WERI-Rb-1 (cell line): Measurements from ENCODE around the gene PRXL2C.
"Not testable (repeated sequence)": the region's sequence is repeated elsewhere in the genome, so short reads cannot be mapped to it uniquely, and the experiment has no call there.

Experiments
- DNase-seq: peaks from one replicate; pipeline ENCODE4 v3.0.0-alpha.2; 2020
- H3K27ac ChIP-seq: fragments of 250-450 bp; sonication (Bioruptor Pico); 2 replicates; pipeline ENCODE4 v1.5.1; 2020; ENCODE audit warnings: mild to moderate bottlenecking, moderate library complexity
- H3K27me3 ChIP-seq: fragments of 250-450 bp; sonication (Bioruptor Pico); 2 replicates; pipeline ENCODE4 v1.5.1; 2021; ENCODE audit warnings: mild to moderate bottlenecking, low read depth, moderate library complexity; ENCODE audit not compliant: insufficient read depth, severe bottlenecking
- H3K36me3 ChIP-seq: fragments of 250-450 bp; sonication (Bioruptor Pico); 2 replicates; pipeline ENCODE4 v1.5.1; 2020; ENCODE audit warnings: mild to moderate bottlenecking, moderate library complexity
- H3K4me3 ChIP-seq: 2 replicates; pipeline ENCODE4 v1.5.1; 2011; ENCODE audit warnings: low read depth, mild to moderate bottlenecking, control low read depth, low read length
- H3K9me3 ChIP-seq: fragments of 250-450 bp; sonication (Bioruptor Pico); 2 replicates; pipeline ENCODE4 v1.5.1; 2021; ENCODE audit warnings: mild to moderate bottlenecking, moderate library complexity; ENCODE audit not compliant: severe bottlenecking
- TF ChIP-seq, protein P1 (sequence below): IDR thresholded peaks from 2 replicates; pipeline ENCODE4 v1.5.1; 2011; ENCODE audit warnings: low read depth, mild to moderate bottlenecking, control low read depth, inconsistent platforms, low read length

The PRXL2C gene

GRCh38 chr9:96641514-96641913 lies 13.6 kb downstream of the PRXL2C start:
- H3K27ac ChIP-seq = no peak overlapping the region
- TF ChIP-seq, protein P1, sequence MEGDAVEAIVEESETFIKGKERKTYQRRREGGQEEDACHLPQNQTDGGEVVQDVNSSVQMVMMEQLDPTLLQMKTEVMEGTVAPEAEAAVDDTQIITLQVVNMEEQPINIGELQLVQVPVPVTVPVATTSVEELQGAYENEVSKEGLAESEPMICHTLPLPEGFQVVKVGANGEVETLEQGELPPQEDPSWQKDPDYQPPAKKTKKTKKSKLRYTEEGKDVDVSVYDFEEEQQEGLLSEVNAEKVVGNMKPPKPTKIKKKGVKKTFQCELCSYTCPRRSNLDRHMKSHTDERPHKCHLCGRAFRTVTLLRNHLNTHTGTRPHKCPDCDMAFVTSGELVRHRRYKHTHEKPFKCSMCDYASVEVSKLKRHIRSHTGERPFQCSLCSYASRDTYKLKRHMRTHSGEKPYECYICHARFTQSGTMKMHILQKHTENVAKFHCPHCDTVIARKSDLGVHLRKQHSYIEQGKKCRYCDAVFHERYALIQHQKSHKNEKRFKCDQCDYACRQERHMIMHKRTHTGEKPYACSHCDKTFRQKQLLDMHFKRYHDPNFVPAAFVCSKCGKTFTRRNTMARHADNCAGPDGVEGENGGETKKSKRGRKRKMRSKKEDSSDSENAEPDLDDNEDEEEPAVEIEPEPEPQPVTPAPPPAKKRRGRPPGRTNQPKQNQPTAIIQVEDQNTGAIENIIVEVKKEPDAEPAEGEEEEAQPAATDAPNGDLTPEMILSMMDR = no peak
- H3K36me3 ChIP-seq = peaks cover 33% of the 10 kb centered on the region
- no peak for DNase-seq
- H3K4me3 ChIP-seq = no peak overlapping the region
- H3K9me3 ChIP-seq = no peaks in the 10 kb centered on the region
- no peaks in the 10 kb centered on the region for H3K27me3 ChIP-seq

- Histone ChIP-seq H3K27ac (no peak overlapping the region), H3K36me3 (peaks cover 12% of the 10 kb centered on the region; the same call in 1 of the 2 replicates), H3K9me3 (no peaks in the 10 kb centered on the region), H3K4me3 (no peak overlapping the region), H3K27me3 (no peaks in the 10 kb centered on the region)
- TF ChIP-seq, protein P1 = no peak
- DNase-seq = no peak
Observed at GRCh38 chr9:96638606-96639364, 16.3 kb downstream of the PRXL2C start.

- DNase-seq = no peak
- Histone ChIP-seq H3K27ac (no peak overlapping the region), H3K9me3 (no peaks in the 10 kb centered on the region), H3K4me3 (no peak overlapping the region), H3K36me3 (0 out of 2 replicates have a peak, but pooled peaks cover 2% of the 10 kb centered on the region), H3K27me3 (no peaks in the 10 kb centered on the region)
- TF ChIP-seq, protein P1 = no peak
Observed at GRCh38 chr9:96636368-96636767, 18.7 kb downstream of the PRXL2C start.

GRCh38 chr9:96633579-96633978 lies 21.5 kb downstream of the PRXL2C start:
- not testable (repeated sequence) for H3K36me3 ChIP-seq, H3K9me3 ChIP-seq, H3K27ac ChIP-seq, DNase-seq, H3K4me3 ChIP-seq, H3K27me3 ChIP-seq

GRCh38 chr9:96626912-96627311 lies 28.2 kb downstream of the PRXL2C start:
- TF ChIP-seq, protein P1 = no peak
- Histone ChIP-seq H3K4me3 (no peak overlapping the region), H3K9me3 (no peaks in the 10 kb centered on the region), H3K27me3 (no peaks in the 10 kb centered on the region), H3K27ac (no peak overlapping the region), H3K36me3 (no peaks in the 10 kb centered on the region)
- no peak for DNase-seq

GRCh38 chr9:96621618-96622017 lies 33.5 kb downstream of the PRXL2C start:
- H3K36me3 ChIP-seq = 0 out of 2 replicates have a peak, but pooled peaks cover 4% of the 10 kb centered on the region
- DNase-seq = no peak
- H3K27me3 ChIP-seq = no peaks in the 10 kb centered on the region
- no peak overlapping the region for H3K4me3 ChIP-seq
- no peaks in the 10 kb centered on the region for H3K9me3 ChIP-seq
- no peak overlapping the region for H3K27ac ChIP-seq
- TF ChIP-seq, protein P1 = no peak
